Left kidney (tissue), 1 donor: Measurements from ENCODE around the gene METTL13. TPM values are rescaled to one million over a fixed set of nuclear protein-coding genes. Genes with fewer than 3 reads are reported as not detected.

Experiments
- polyA plus RNA-seq: library from polyadenylated mRNA; unstranded; fragments of 120-200 nt; gene quantifications from one replicate; pipeline ENCODE4 v1.2.1, GENCODE V29; 2013; ENCODE audit not compliant: insufficient read length

Gene METTL13
- polyA plus RNA-seq, 1 donor, result 35.3 TPM

Other genes with a start within 250 kb of the METTL13 start
- gene MYOCOS, start 159.4 kb upstream of the METTL13 start, polyA plus RNA-seq, result 1.2 TPM
- 0.10 TPM for gene MYOC, start 129.0 kb upstream of the METTL13 start, polyA plus RNA-seq
- 21.2 TPM for gene VAMP4, start 39.6 kb upstream of the METTL13 start, polyA plus RNA-seq
- 3.9 TPM for gene DNM3, start 59.8 kb downstream of the METTL13 start, polyA plus RNA-seq